ENCODE data around the gene TREML2. TPM values are rescaled to one million over a fixed set of nuclear protein-coding genes. Genes with fewer than 3 reads are reported as not detected.

Gene TREML2
- total RNA-seq, 2 donors from 2014 or later: 0.17 TPM; not detected in 1

DNA sequence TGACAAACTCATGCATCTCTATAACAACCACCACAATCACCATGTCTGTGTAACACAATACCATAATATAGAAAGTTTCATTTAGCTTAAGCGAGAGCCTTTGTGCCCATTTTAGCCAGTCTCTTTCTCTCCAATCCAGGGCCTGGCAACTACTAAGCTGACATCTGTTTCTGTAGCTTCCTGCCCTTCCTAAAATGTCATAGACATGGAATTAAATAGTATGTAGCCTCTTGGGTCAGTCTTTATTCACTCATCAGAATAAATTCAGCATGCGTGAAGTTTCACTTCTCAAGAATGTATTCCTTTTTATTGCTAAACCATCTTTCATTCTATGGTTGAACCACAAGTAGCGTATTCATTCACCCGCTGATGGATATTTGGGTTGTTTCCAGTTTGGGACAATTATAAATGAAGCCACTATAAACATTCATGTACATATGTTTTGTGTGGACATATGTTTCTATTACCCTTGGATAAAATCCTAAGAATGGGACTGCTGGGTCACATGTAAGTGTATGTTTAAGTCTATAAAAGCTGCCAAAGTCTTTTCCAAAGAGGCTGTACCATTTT is 36.3 kb downstream of the TREML2 start:
- DNase-seq (ENCODE audit: low spot score): no peak
- intact Hi-C loops (cut with DNase I): no loop called here
- no peaks in the 10 kb centered on the region for H3K27me3 ChIP-seq (replicated peaks; ENCODE audit: insufficient read depth)
- H3K4me3 ChIP-seq: no peak overlapping the region
- H3K36me3 ChIP-seq: no peaks in the 10 kb centered on the region
- WGBS: 88% methylated on average over 4 of the region's 4 CpGs
- H3K27ac ChIP-seq: no peak overlapping the region
- H3K4me1 ChIP-seq (replicated peaks): no peaks in the 10 kb centered on the region
- TF ChIP-seq, protein P1, sequence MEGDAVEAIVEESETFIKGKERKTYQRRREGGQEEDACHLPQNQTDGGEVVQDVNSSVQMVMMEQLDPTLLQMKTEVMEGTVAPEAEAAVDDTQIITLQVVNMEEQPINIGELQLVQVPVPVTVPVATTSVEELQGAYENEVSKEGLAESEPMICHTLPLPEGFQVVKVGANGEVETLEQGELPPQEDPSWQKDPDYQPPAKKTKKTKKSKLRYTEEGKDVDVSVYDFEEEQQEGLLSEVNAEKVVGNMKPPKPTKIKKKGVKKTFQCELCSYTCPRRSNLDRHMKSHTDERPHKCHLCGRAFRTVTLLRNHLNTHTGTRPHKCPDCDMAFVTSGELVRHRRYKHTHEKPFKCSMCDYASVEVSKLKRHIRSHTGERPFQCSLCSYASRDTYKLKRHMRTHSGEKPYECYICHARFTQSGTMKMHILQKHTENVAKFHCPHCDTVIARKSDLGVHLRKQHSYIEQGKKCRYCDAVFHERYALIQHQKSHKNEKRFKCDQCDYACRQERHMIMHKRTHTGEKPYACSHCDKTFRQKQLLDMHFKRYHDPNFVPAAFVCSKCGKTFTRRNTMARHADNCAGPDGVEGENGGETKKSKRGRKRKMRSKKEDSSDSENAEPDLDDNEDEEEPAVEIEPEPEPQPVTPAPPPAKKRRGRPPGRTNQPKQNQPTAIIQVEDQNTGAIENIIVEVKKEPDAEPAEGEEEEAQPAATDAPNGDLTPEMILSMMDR (IDR thresholded peaks at IDR 0.05): no peak
- TF ChIP-seq POLR2AphosphoS5 (IDR thresholded peaks at IDR 0.05) (no peak), POLR2A (IDR thresholded peaks at IDR 0.05) (no peak)
- no peaks in the 10 kb centered on the region for H3K9me3 ChIP-seq

DNA sequence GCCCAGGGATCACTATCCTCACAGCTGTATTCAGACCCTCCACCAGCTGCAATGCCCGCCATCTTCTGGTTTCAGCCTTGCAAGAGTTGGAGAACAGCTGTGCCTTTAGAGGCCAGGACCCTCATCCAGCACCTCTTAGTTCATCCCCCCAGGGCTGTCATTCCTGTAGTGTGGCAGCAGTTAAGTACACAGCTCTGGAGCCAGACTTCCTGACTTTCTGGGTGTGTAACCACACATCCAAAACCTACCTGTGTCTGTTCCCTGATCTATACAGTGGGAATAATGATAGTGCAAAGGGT is 37.6 kb downstream of the TREML2 start:
- H3K9me3 ChIP-seq: no peaks in the 10 kb centered on the region
- DNase-seq (ENCODE audit: low spot score): no peak
- TF ChIP-seq POLR2A (IDR thresholded peaks at IDR 0.05): no peak
- no peak for TF ChIP-seq POLR2AphosphoS5 (IDR thresholded peaks at IDR 0.05)
- TF ChIP-seq, protein P1 (IDR thresholded peaks at IDR 0.05): no peak
- intact Hi-C loops (cut with DNase I): no loop called here
- H3K27ac ChIP-seq: no peak overlapping the region
- no peak overlapping the region for H3K4me3 ChIP-seq
- 94% methylated on average over 1 of the region's 1 CpG for WGBS
- no peaks in the 10 kb centered on the region for H3K36me3 ChIP-seq
- no peaks in the 10 kb centered on the region for H3K4me1 ChIP-seq (replicated peaks)
- no peaks in the 10 kb centered on the region for H3K27me3 ChIP-seq (replicated peaks; ENCODE audit: insufficient read depth)

DNA sequence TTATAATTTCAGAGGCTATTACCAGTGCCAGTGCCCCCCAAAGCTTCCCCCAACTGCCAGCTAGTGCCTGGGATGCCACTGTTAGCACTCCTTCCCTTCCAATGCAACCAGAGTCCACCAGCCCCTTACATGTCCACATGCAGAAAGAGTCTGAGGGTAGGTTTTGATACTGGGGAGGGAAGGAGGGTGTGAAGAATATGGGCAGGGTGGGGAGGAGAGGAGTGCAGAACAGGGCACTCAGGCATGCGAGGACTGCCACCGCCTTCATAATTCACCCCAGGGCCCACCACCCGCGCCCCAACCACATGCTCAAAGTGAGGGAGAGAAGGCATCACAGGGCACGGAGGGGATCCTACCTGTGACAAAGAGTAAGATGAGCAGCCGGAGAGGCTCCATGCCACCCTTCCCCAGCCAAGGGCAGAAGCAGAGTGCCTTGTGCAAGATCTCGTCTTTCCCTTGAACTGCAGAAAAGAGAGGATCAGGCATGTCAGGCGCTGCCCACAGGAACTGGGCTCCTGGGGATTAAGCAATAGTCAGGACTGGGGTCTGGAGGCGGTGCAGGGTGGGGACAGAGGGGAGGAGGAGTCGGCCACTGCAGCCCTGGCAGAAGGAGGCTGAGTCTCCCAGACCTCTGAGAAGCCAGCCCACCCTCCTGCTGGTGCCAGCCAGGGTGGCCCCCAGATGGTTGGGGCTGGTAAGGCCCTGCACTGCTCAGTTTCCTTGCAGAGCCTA is 38.1 kb downstream of the TREML2 start, which contains the start of gene TREM2:
Gene TREM2 (minus strand): TSS at position 430 of the 732 bp plus-strand sequence. CDS start 34 bp downstream, at position 396.
- WGBS: 70% methylated on average over 10 of the region's 10 CpGs
- DNase-seq (ENCODE audit: low spot score): no peak
- Histone ChIP-seq H3K36me3 (no peaks in the 10 kb centered on the region), H3K9me3 (no peaks in the 10 kb centered on the region), H3K4me1 (replicated peaks) (no peaks in the 10 kb centered on the region), H3K4me3 (no peak within 1 kb of the TSS), H3K27ac (no peak within 1 kb of the TSS), H3K27me3 (replicated peaks; ENCODE audit: insufficient read depth) (no peaks in the 10 kb centered on the region)
- no peak for TF ChIP-seq POLR2A (IDR thresholded peaks at IDR 0.05)
- TF ChIP-seq, protein P1 (IDR thresholded peaks at IDR 0.05): no peak
- no peak for TF ChIP-seq POLR2AphosphoS5 (IDR thresholded peaks at IDR 0.05)
- intact Hi-C loops (cut with DNase I): no loop called here

DNA sequence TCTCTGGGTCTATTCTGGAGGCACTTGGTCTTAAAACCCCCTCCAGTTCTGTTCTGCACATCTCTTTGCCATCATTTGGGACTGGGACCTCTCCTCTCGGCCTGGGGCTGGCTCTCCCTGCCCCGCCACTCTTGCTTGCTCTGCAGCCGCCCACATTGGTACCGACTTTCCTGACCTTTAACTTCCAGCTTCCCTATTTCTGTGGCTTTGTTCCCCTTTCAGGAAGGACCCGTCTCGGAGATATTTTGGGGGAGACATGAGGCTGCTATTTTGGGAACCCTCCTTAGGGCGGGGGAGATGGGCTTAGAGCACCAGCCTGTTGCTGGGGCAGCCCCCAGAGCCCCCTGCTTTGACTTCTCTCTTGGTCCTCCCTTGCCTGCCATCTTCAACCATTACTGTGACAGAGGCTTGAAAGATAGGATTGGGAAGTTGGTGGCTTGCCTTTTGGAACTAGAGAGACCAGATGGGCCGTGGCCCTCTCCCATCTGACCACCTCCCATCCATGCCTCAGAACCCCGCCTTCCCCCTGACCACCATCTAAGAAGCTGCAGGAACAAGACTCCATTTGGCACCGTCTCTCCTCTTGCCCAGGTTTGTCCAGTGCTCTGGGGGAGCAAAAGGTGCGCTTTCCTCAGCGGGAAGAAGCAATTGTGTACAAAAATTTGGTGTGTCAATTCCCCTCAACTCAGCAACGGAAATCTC is 38.9 kb downstream of the TREML2 start:
- no peaks in the 10 kb centered on the region for H3K9me3 ChIP-seq
- H3K27me3 ChIP-seq (replicated peaks; ENCODE audit: insufficient read depth): no peaks in the 10 kb centered on the region
- no peaks in the 10 kb centered on the region for H3K36me3 ChIP-seq
- DNase-seq (ENCODE audit: low spot score): no peak
- intact Hi-C loops (cut with DNase I): no loop called here
- no peaks in the 10 kb centered on the region for H3K4me1 ChIP-seq (replicated peaks)
- no peak for TF ChIP-seq POLR2A (IDR thresholded peaks at IDR 0.05)
- TF ChIP-seq, protein P1 (IDR thresholded peaks at IDR 0.05): no peak
- TF ChIP-seq POLR2AphosphoS5 (IDR thresholded peaks at IDR 0.05): no peak
- whole genome bisulfite sequencing: 92% methylated on average over 13 of the region's 13 CpGs
- H3K27ac ChIP-seq: no peak overlapping the region
- no peak overlapping the region for H3K4me3 ChIP-seq
